GM19240 (cell line): ENCODE measurements around the gene GTF3C1.
A peak's percentile ranks its signal among the peaks of the same experiment; 100 is the strongest.

ENCODE experiments used
- DNase-seq: peaks from one replicate; pipeline ENCODE4 v3.0.0; 2011; ENCODE audit warnings: low spot score; ENCODE audit not compliant: insufficient read length

GTF3C1 gene

DNA sequence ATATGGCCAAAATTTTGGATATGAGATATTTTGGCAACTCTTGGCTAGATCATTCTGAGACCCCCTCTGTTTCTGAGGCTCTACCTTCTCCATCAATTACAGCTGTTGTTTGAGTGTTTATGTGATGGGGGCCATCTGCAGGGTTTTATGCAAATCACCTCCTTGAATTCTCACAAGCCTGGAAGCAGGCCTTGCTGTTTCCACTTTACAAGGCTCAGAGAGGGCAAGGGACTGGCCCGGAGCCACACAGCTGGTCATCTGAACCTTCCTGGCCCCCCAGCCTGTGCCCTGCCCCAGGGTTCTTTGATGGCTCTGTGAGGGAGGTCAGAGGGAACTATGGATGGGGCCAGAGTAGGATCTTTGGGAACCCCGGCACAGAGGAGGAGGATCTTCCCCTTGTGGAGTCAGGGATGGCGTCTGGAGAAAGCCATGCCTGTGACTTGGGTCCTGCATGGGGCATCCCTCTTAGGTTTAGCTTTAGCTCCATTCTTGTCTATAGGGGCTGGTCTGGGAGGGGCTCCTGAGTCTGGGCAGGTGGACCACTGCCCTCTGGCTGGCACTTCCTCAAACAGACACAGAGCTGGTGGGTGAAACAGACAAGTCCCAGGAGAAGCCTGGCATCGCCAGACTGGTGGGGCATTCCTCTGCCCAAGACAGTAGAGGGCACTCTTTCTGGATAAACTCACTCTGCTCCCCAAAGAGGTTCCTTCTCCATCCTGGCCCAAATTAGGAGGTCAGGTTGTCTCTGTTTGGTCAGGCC lies 121.5 kb downstream of the GTF3C1 start:
- DNase-seq: no peak

DNA sequence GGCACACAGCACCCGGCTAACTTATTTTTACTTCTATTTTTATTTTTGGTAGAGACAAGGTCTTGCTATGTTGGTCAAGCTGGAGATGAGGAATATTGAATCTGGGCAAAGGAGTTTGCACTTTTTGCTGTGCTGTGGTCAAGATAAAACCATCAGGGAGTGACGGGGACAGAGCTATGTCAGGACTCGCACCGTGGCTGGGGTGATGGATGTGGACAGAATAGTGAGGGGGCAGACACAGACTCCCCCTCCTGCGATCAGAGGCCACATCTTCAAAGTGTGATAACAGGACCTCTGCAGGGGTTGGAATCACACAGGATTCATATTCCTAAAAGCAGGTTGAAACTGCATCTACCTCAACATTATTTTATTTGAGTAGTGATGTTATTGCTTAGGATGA lies 122.2 kb downstream of the GTF3C1 start:
- DNase-seq: no peak

DNA sequence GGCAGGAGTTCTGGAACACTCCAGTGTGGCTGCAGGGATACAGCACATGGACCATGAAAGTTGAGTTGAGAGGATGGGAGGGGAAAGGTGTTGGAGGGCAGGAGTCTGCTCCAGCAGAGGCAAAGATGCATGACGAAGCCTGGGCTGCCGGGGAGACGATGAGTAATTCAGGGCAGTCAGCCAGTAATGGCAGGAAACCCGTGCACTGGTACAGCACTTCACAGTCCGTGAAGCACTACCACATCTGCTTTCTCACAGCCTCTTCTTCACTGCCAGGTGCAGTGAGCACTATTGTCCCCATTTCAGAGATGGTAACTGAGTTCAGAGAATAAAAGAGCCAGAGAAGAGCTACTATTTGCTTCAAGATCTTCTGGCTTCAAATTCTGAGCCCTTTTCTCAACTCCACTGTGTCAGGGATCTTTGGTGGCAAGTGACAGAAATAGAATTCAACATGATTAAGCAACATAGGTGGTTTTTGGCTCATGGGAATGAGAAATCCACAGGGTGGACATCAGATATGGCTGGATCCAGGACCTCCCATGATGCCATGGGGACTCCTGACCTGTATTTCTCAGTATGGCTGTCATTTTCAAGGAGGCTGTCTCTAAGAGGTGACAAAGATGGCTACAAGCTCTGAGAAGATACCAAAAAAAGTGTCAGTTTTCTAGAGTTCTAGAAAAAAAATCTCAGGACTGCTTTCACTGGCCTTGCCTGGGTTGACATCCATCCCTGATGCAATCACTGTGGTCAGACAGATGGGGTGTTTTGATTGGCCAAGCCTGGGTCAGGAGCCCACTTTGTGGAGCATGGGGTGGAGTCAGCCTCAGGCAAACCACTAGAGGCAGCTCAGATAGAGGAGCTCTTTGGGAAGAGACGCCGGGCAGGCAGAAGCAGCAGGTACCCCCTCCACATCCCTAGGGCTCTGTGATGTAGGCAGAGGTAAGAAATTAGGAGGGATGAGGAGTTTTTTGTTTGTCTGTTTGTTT lies 123.0 kb downstream of the GTF3C1 start:
- peak; percentile 69 for DNase-seq

DNA sequence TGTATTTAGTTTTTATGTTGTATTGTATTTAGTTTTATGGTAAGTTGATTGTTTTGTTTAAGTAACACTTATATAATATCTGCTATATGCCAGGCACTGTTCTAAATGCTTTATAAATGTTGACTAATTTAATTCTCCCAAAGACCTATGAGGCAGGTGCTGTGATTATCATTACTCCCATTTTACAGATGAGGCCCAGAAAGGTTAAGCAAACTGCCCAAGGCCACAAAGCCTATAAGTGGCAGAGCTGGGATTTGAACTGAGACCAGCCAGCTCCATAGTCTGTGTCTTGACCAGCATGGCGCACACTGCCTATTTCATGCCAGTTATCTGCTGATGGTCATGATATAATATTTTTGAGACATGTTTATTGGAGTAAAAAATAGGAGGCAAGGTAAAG lies 123.8 kb downstream of the GTF3C1 start:
- DNase-seq: no peak

DNA sequence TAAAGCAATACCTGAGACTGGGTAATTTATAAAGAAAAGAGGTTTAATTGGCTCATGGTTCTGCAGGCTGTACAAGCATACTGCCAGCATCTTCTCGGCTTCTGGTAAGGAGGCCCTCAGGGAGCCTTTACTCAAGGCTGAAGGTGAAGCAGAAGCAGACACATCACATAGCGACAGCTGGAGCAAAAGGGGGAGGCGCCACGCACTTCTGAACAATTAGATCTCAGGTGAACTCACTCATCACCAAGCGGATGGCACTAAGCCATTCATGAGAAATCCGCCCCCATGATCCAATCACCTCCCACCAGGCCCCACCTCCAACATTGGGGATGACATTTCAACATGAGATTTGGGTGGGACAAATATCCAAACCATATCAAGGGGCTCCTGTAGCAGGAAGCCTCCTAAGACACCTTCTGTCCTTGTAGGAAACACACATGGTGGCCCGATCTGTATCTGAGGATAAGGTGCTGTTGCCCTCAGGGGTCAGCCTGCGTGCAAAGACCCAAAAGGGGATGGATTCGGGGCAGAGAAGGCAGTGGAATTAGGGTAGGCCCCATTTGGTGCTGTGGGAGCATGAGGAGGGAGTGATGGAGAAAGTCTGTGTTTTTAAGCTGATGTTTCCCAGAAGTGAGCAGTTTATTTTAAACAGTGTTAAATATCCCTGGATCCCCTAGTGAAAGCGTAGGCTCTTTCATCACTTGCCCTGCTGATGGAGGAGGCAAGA lies 124.8 kb downstream of the GTF3C1 start:
- DNase-seq: no peak

DNA sequence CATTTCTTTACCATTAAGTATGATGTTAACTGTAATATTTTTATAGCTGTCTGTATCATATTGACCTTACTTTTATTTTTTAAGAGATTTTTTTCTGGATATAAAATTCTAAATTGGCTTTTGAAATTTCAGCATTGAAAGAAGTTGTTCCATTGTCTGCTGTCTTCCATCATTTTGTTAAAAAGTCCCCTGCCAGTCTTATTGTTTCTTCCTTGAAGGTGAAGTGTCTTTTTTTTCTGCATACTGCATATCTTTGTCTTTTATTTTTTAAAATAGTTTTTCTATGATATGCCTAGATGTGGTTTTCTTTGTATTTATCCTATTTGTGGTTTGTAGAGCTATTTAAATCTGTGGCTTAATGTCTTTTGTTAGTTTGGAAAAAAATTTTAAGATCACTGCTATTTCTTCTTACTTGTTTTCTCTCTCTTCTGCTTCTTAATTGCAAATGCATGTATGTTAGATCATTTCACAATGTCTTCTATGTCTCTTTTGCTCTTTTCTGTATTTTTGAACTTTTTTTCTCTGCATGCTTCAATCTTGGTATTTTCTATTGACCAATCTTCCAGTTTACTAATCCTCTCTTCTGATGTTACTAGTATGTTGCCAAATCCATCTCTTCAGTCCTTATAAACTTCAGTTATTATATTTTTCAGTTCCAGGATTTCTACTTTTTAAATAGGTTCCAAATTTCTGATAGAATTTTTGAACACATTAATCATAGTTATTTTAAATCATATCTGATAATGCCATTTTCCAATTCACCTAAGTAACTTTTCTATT lies 127.6 kb downstream of the GTF3C1 start:
- DNase-seq: no peak

DNA sequence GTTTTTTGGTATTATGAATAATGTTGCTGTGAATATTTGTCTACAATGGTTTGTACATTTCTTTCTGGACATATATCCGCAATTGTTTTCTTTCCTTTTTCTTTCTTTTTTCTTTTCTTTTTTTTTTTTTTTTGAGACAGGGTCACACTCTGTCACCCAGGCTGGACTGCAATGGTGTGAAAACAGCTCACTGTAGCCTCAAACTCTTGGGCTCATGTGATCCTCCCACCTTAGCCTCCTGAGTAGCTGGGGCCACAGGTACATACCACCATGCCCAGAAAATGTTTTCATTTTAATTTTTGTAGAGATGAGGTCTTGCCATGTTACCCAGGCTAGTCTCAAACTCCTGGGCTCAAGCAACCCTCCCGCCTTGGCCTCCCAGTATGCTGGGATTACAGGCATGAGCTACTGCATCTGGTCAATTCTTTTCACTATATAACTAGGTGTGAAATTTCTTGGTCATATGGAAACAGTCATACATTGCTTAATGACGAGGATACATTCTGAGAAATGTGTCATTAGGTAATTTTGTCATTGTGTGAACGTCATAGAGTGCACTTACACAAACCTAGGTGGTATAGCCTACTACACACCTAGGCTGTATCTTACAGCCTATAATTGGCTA lies 132.6 kb downstream of the GTF3C1 start:
- no peak for DNase-seq

DNA sequence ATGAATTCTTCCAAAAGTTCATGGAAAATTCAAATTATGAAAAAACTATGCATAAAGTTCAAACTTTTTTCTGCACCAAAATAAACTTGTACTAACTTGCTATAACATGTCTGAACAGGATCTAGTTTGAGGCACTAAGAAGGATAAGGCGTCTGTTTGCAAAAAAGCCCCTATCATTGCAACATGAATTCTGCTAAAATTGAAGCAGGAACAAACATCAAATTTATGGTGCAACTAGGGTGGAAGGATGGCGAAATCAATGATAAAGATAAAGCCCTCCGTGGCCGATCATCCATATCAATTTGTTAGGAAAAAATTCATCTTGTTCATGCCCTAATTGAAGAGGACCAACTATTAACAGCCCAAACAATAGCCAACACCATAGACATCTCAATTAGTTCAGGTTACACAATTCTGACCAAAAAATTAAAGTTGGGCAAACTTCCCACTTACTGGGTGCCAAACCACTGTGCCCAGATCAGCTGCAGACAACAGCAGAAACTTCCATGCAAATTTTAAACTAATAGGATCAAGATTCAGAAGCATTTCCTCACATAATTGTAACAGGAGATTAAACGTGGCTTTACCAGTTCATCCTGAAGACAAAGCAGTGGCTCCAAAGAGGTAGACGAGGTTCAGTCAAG lies 134.8 kb downstream of the GTF3C1 start:
- DNase-seq: no peak

DNA sequence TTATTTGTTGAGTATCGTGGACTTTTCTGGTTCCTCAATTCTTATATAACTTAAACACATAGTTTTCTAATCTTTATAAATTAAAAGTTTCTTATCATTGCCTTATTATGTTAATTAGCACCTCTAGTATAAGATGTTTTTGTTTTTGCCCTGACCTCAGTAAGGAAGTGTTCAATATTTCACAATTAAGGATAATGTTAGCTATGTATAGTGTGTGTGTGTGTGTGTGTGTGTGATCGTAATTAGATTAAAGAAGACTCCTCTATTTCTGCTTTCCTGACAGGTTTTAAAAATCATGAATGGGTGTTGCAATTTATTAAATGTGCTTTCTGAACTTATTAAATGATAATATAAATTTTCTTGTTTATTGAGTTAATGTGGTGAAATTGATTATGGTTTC lies 135.8 kb downstream of the GTF3C1 start:
- no peak for DNase-seq

DNA sequence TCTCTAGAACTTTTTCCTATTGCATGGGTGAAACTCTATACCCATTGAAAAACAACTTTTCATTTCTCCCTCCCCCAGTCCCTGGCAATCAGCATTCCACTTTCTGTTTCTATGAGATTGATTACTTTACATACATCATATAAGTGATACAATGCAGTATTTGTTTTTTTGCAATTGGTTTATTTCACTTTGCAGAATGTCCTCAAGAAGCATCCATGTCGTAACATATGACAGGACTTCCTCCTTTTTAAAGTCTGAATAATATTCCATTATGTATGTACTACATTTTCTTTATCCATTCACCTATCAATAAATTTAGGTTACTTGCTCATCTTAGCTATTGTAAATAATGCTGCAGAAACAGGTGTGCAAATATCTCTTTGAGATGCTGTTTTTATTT lies 139.0 kb downstream of the GTF3C1 start:
- DNase-seq: no peak
